Renal cortical epithelial cell (primary cell): ENCODE measurements around the gene TMTC1. TPM values are rescaled to one million over a fixed set of nuclear protein-coding genes. Genes with fewer than 3 reads are reported as not detected.

Experiments
- DNase-seq: peaks from one replicate; pipeline ENCODE4 v3.0.0-alpha.2; 2011; ENCODE audit warnings: low read depth
- total RNA-seq: library from RNA; depleted of rRNA; stranded (reverse); fragments of >200 nt; gene quantifications from 2 replicates; pipeline ENCODE4 v1.2.3, GENCODE V29; 2014

TMTC1 gene
- total RNA-seq, 1 donor from 2014 or later = 0.45 TPM

DNA sequence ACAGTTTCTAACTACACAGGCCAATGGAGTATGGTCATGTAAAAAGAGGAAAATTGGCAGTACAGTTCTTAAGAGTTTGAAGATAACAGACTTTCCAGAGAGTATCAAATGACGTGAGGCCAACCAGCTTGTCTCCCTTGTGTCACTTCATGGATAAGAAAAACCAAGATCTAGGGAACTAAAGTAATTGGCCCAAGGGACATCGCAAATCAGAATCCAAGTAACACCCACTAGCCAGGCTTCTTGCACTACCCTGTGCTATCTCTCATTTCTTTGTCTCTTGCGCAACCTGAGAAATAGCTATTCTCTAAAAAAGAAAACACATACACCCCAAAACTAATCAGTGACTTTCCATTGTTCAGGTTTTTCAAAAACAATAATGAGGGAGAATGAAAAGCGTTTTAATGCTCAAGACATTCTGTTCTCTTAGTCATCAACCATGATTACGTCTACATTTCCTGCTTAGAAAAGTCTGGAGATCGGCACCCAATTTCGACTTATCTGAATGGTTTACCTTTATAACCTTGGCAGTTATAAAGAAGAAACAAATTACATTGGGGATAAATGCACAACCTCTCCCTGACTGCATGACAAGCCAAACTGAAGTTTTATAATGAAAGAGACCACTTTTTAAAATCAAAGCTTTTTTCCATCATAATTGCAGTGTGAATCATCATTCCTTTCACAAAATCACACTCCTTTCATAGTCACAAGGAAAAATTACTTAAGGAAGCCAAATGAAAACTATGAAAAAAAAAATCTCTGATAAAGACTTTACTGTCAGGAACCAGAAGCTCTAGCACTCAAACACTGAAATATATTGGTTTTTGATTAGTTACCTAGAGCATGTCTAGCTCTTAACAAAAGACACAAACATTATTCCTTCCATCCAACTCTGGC is 42.1 kb downstream of the TMTC1 start:
- peak; percentile 21 for DNase-seq

DNA sequence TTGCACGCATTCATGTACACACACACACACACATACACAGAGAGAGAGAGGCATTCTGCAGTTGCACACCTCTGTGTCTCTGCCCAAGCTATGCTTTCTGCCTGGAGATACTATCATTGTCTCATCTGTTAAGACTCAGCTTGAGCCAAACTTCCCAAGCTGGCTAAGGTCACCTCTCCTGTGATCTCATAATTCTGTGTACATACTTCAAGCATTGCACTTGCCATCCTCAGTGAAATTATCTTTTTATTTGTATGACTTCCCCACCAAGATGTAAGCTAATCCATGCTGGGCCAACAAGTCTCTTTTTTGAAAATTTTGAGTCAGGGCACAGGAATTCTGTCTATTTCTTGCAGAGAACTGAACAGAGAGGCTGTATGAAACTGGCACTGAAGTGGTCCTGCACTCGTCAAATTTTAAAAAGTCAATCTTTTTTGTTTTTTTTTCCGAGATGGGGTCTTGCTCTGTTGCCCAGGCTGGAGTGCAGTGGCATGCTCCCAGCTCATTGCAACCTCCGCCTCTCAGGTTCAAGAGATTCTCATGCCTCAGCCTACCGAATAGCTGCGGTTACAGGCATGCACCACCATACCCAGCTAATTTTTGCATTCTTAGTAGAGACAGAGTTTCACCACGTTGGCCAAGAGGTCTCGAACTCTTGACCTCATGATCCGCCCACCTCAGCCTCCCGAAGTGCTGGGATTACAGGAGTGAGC is 44.3 kb downstream of the TMTC1 start:
- no peak for DNase-seq

DNA sequence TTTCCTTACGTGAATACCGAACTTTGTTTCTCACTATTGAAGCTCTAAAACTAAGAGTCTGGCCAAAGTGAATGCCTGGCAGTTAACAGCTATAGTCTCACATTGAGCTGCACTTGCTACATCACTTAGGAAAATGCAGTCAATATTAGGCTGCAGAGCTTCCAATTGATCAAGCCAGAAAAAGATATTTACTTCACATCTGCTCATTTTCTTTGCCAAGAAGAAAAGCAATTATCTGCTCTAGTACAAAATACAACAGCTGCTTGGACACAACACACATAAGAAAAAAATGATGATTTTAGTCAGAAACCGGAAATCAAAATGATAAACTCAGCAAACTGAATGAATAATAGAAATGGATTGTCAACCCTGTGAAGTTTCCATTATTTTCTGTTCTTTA is 45.4 kb downstream of the TMTC1 start:
- no peak for DNase-seq

DNA sequence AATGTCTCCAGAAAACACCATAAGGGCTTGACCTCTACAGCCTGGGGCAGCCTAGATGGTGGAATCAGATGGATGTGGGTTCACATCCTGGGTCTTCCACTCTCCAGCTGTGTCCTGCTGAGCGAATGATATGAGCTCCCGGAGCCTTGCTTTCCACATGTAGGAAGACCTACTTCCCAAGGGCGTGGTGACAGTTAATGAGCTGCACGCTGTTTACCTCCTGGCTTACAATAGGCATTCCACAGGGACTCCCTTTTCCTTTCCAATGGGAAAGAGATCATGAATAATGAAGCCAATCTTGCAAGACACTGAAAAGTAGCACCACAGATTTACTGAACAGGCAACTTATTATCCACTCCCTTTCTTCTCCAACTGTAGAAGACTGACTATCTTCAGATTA is 46.1 kb downstream of the TMTC1 start:
- DNase-seq = no peak

DNA sequence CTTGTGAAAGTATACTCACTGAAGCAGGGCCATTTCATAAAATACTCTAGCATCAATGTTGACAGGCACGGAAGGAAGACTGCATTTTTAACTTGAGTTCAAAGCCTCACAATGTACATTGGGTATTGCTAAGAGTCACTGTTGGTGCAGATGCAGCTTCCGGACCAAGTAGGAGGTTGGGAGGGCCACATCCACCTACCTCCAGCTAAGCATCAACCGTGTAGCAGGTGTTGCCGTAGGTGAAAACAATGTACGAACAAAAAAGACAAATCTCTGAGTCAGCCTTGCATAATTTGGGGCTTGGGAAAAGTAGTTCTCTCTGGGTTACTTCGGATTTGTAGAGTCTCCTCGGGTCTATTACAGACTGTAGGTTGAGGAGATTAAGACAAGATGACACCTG is 48.1 kb downstream of the TMTC1 start:
- no peak for DNase-seq

DNA sequence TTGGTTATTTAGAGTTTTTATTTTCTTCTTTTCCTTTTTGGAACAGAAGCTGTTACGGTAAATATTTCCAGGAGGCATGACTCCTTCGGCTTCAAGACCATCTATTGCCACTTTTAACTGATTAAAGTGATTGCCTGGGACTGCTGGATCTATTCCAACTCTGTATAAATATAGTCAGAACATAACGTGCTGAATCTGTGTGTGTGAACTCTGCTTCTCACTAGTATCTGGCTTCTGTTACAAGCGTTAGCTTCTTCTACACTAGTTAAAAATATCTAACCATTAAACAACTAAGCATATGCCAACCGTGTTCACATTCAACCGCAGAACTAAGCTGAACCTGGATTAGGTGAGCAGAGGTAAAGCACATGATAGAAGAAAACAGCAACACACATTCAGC is 49.0 kb downstream of the TMTC1 start:
- DNase-seq = no peak

DNA sequence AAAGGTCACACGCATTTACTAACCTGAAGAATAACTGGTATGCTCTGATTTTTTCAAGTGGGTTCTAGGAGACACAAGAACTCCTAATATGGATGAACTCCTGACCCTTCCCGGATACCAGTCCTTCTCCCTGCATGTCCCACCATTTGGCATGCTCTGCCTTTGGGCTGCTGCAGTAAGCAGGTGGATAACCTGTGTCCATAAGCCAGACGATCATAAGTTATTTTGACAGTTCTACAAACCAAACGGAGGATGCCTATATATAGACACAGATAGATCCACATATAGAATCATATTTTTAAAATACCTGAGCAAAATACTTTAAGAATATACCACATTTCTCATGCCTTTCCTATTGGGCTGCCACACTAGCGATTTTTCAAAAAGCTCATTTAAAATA is 49.4 kb downstream of the TMTC1 start:
- DNase-seq = no peak

DNA sequence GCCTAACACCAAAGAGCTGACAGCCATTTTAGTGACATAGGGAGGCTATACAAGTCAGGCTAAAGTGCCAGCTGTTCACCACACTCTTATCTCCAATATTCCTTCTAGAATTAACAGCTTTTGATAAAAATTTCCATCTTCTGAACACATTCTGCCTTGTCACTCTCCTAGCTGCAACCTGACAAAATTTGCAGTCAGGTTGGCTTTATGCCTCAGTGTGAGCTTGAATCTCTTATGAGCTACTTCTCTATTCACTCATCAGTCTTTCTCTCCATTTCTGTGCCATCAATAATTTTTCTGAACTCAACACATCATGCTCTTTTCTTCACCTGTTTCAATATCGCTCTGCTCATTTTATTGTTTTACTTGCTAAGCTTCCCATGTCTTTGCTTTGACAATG is 50.2 kb downstream of the TMTC1 start:
- DNase-seq = no peak

DNA sequence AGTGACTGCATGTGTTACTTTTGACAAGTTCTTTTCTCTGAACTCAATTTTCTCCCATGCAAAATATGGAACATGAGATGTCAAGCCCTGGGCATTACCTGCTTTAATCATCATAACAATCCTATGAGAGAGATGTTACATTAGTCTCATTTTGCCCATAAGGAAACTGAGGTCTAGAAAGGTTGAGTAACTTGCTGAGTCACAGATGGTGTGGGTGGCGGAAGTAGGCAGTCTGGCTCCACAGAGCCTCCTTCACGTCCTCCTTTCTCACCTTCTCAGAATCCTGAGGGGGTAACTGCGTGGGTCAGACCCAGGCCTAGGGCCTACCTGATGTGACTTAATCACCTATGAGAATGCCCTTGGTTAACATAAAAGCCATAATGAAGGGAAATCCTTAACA is 50.7 kb downstream of the TMTC1 start:
- no peak for DNase-seq

DNA sequence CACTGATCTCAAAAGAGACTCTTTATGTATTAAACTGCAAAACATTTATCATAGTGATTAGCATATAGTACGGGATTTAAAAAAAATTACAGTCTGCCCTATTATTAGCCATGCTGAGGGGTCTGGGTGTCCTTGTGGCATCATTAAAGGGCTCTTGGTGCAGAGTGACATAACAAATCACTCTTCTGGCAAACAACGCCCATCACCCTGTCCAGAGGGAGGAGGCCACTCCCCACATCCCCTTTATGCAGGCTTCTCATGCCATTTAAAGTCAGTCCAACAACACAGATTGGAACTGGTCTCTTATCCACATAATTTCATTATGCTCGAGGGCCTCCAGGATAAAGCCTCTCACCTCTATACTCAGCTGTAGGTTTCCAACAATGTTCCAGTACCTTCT is 51.1 kb downstream of the TMTC1 start:
- DNase-seq = no peak

DNA sequence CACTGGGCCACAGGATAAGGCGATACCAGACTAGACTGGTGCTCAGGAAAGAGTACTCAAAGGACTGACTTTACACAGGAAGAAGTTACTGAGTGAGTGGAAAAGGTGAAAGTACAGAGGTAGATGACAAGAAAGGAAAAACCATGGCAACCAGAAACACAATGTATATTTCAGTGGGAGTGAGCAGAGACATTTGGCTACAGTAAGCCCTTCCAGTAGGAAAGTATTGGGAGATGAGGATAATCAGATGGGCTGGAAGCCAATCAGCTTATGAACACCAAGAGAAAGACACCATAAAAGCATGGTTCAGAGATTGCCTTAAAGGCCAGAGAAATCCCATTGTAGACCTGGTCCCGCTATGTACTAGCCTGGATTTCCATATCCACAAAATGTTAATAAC is 51.6 kb downstream of the TMTC1 start:
- DNase-seq = no peak

DNA sequence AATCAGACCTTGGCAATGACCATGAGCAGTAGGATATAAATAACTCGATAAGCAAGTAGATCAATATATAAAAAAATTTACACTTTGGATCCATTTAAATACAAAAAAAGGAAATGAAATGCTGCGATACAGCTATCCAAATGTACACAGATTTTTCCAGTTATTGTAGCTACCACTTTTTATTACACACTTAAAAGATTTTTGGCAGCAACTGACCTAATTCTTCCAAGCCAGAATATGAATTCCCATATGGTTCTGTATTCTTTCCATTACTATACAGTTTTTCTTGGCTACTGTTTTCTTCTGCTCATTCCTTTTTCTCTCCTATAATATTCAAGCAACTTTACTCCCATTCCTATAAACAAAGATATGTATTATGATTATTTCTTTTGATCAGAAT is 52.2 kb downstream of the TMTC1 start:
- DNase-seq = no peak

DNA sequence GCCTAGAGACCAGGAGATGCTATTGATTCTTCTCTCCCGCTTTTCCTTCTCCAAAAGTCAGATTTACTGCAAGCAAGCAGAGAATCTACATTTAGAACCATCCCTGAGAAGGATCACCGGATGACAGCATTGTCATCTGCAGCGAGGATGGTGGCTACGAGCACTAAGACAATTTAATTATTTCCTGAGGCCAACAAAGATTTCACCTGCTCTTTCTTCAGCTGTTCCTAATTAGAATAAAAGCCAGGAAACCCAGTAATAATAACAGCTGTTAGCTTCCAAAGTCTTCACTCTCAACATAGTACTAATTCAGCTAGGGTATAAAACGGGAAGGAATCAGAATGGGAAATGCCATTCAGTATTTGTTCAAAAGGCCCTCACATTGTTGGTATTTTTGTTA is 53.3 kb downstream of the TMTC1 start:
- no peak for DNase-seq

DNA sequence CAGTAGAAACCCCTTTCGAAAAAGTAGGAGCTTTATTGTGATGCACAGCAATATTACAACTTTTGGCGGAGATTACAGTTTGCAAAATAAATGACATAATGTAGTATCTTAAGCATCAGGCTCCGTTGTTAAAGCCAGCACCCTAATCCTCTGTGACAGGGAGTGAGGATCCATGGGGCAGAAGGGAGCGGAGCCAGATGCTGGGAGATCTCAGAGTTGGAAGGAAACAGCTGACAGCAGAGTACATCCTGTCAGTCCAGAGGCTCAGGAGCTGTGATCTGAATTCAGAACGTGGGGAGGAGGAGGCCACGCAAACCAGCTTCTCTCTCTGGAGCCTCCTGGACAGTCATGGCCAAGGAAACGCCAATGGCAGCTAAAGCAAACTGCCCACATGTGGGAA is 55.7 kb downstream of the TMTC1 start:
- DNase-seq = no peak

DNA sequence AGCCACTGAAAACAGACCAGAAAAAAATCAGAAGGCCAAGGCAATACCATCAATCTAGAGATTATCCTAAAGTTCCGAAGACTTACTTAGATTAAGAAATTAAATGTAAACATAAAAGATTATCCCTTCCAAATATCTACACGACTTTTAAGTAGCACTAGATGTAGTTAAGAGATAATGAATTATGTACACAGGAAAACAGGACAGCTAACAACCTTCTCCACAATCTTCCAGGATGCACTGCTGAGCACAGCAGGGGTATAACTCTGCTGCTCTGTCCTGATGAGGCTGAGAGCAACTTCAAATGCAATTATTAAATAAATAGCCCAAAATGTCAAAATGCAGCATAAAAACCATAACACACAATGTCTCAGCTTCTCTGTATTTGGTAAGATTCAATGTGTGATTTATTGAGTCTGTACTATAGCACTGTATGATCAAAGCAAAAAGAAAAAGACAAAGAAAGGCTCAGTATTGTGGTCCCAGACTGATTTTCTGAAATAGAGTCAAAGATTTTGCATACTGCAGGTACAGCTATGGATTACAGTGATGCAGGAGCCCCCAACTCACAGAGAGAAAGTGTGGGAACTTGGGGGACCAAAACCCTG is 56.9 kb downstream of the TMTC1 start:
- DNase-seq = no peak

DNA sequence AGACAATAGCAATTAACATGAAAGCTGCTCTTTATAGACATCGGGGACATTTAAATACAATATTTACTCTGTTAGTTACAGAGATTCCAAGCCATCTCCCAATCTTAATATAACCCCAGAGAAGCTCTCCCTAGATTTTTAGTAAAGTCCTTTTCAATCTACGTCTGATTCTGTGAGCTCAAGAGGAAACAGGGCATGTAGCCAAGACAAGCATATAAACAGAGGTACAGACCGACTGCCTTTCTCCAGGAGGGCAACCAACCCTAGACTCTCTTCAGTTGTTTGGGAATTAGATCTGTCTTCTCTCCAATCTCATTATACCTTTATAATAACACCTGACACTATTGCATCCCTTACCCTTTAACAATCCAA is 57.4 kb downstream of the TMTC1 start:
- no peak for DNase-seq

DNA sequence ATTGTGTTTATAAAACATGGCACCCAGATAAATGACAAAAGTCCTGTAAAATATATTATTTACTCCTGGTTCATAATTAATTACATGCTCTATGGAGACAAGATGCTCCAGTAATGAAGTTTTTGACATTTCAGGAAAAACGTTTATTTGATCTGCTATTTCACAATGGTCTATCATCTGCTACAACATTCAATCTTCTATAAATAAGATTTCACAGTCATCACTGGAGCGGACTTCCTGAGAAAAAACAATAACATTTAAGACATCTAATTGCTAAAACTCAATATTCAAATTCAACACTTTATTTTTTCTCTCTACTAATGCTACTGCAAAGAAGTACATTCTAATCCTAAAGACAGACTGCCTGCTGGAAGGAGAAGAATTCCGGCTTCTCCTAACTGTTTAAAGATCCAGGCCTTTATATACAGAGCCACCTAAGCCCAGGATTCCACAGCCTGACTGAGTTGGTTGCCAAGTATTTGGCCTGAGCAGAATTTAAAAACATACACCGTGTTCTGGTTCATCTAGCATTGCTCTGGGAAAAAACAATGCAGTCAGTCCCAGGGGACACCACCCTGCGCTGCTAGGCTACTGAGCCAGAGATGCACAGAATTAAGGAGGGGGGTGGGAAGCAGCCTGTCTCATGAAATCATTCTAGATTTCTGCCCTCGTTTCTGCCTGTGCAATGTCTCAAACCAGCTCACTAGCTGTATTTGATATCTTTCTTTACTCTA is 58.0 kb downstream of the TMTC1 start:
- DNase-seq = peak; percentile 23

DNA sequence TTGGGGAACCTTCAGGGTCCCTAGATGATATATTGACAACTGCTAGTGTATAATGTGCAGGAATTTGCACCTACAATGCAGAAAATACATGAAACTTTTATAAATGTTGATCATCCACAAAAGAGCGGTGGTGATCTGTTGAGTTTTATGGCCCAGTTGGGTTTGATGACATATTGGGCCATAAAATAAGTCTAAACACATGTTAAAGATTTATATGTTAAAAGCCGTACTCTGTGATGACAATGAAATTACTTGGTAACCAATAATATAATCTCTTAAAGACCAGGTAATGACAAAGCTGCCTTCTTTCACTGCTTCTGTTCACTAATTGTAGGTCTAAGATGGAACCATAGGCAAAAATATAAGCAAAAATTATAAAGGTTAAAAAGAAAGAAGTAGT is 61.6 kb downstream of the TMTC1 start:
- DNase-seq = no peak

DNA sequence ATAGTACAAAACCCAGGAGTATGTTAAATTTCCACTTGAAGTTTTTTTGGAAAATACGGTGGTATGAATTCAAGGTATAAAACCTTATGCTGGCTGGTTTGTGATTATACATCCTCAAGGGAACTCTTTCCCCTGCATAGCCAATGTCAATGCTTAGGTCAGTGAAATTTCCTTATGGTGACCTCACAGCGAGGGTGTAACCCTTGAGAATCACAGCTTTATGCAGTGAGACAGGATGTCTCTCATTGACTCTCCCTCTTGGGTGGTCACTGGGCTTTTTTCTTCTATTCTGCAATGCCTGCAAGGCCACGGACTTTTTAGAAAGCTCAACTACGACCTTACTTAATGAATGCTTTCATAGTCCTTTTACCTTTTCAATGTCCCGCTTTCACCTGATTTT is 64.4 kb downstream of the TMTC1 start:
- DNase-seq = no peak

DNA sequence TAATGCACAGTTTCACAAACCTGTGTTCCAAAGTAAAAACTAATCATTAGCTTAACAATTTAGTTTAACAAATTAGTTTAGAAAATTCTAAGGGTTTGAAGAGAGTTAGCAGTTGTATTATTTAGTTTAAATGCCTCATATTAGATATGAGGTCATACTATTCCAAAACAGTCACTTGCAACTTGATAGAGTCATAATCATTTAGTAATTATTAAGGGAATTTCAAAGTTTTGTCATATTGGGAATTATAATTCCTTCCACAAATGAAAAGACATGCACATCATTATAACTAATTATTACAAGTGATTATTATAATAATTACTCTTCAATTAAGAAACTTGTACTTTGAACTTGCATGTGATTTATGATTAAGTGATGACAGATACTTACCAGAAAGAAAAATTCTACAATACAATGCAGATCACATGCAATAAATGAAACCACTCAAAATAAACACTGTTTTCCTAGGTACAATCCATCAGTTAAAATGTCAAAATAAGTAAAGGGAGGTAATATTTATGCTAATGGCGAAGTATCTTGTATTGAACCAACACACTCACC is 66.1 kb downstream of the TMTC1 start:
- DNase-seq = no peak

DNA sequence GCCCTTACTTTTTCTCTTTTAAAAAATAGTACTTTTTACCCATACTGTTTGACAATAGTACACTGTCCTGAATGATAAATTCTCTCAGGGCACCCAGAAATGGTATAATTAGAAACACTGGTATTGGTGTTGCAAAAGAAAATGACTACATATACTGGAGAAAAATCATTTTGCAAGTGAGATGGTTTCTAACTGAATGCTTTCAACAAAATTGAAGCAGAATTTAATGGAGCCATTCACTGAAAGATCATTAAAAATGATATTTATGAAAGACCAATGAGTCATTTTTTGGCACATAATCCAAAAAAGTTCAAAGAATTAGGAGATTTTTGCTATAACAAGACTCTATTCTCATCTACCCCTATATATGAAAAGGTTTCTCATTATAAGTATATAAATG is 68.8 kb downstream of the TMTC1 start:
- no peak for DNase-seq

DNA sequence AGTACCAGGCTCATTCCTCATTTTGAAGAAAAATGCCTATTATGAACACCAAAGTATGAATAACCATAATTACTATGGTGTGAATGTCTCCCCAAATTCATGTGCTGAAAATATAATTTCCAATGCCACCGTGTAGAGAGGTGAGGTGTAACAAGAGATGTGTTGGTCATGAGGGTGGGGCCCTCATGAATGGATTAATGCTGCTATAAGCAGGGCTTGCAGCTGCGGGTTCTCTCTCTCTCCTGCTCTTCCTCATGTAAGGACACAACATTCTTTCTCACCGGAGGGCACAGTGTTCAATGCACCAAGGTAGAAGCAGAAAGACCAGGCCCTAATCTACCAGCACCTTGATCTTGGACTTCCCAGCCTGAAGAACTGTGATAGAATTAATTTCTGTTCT is 70.0 kb downstream of the TMTC1 start:
- DNase-seq = no peak
